Measurements from ENCODE around the gene AKT2. TPM values are rescaled to one million over a fixed set of nuclear protein-coding genes. Genes with fewer than 3 reads are reported as not detected.

AKT2 gene
- polyA plus RNA-seq, 1 donor from 2014 or later = 131 TPM

DNA sequence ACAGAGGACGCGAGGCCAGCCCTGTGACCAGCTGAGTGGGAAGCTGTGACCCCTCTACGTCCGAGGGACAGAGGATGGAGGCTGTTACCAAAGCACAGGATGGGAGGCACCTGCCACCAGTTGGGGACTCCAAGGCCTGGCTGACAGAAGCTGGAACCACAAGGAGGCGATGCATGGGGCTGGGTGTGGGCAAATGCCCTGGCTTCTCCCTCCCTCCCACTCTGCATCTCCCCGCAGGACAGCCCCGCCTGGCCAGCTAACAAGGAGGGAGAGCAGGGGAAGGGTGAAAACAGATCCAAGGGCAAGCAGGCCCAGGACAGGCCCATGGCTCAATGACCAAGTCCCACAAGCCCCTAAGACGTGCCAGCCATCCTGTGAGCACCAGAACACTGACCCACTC, 28.6 kb downstream of the AKT2 start:
- Histone ChIP-seq H3F3A (ENCODE audit: insufficient read depth, low read length, poor library complexity, severe bottlenecking) (no peaks in the 10 kb centered on the region), H3K27ac (ENCODE audit: low read length) (no peak overlapping the region), H3K9me2 (ENCODE audit: insufficient read depth, low read length) (no peaks in the 10 kb centered on the region), H4K20me1 (ENCODE audit: insufficient read depth) (no peaks in the 10 kb centered on the region), H3K4me2 (ENCODE audit: low read length) (no peak overlapping the region), H3K4me3 (ENCODE audit: low read length) (no peak overlapping the region), H3K27me3 (ENCODE audit: insufficient read depth, low read depth, low read length) (no peaks in the 10 kb centered on the region), H3K9me3 (ENCODE audit: low read length) (no peaks in the 10 kb centered on the region), H3K79me2 (replicated peaks; ENCODE audit: insufficient read depth, low read length) (no peaks in the 10 kb centered on the region), H3K36me3 (ENCODE audit: insufficient read depth, low read length) (no peaks in the 10 kb centered on the region), H2AFZ (ENCODE audit: low read depth, low read length) (no peak overlapping the region), H3K9ac (ENCODE audit: low read length) (no peak overlapping the region)
- TF ChIP-seq MXI1 (conservative IDR thresholded peaks at IDR 0.05; ENCODE audit: poor library complexity, severe bottlenecking) (no peak), EP300 (conservative IDR thresholded peaks at IDR 0.05; ENCODE audit: poor library complexity, severe bottlenecking) (no peak), RAD21 (conservative IDR thresholded peaks at IDR 0.05) (no peak), SMC3 (conservative IDR thresholded peaks at IDR 0.05; ENCODE audit: poor library complexity) (no peak), POLR2AphosphoS5 (IDR thresholded peaks at IDR 0.05) (no peak), TAF1 (IDR thresholded peaks at IDR 0.05; ENCODE audit: low read depth) (no peak), EZH2 (IDR thresholded peaks at IDR 0.05; ENCODE audit: borderline replicate concordance, insufficient read depth, low read length, poor library complexity, severe bottlenecking) (no peak)
- TF ChIP-seq, protein P1, sequence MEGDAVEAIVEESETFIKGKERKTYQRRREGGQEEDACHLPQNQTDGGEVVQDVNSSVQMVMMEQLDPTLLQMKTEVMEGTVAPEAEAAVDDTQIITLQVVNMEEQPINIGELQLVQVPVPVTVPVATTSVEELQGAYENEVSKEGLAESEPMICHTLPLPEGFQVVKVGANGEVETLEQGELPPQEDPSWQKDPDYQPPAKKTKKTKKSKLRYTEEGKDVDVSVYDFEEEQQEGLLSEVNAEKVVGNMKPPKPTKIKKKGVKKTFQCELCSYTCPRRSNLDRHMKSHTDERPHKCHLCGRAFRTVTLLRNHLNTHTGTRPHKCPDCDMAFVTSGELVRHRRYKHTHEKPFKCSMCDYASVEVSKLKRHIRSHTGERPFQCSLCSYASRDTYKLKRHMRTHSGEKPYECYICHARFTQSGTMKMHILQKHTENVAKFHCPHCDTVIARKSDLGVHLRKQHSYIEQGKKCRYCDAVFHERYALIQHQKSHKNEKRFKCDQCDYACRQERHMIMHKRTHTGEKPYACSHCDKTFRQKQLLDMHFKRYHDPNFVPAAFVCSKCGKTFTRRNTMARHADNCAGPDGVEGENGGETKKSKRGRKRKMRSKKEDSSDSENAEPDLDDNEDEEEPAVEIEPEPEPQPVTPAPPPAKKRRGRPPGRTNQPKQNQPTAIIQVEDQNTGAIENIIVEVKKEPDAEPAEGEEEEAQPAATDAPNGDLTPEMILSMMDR (IDR thresholded peaks at IDR 0.05; ENCODE audit: poor library complexity, severe bottlenecking) = no peak
- TF ChIP-seq, protein P2, sequence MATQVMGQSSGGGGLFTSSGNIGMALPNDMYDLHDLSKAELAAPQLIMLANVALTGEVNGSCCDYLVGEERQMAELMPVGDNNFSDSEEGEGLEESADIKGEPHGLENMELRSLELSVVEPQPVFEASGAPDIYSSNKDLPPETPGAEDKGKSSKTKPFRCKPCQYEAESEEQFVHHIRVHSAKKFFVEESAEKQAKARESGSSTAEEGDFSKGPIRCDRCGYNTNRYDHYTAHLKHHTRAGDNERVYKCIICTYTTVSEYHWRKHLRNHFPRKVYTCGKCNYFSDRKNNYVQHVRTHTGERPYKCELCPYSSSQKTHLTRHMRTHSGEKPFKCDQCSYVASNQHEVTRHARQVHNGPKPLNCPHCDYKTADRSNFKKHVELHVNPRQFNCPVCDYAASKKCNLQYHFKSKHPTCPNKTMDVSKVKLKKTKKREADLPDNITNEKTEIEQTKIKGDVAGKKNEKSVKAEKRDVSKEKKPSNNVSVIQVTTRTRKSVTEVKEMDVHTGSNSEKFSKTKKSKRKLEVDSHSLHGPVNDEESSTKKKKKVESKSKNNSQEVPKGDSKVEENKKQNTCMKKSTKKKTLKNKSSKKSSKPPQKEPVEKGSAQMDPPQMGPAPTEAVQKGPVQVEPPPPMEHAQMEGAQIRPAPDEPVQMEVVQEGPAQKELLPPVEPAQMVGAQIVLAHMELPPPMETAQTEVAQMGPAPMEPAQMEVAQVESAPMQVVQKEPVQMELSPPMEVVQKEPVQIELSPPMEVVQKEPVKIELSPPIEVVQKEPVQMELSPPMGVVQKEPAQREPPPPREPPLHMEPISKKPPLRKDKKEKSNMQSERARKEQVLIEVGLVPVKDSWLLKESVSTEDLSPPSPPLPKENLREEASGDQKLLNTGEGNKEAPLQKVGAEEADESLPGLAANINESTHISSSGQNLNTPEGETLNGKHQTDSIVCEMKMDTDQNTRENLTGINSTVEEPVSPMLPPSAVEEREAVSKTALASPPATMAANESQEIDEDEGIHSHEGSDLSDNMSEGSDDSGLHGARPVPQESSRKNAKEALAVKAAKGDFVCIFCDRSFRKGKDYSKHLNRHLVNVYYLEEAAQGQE (IDR thresholded peaks at IDR 0.05; ENCODE audit: borderline replicate concordance) = no peak

DNA sequence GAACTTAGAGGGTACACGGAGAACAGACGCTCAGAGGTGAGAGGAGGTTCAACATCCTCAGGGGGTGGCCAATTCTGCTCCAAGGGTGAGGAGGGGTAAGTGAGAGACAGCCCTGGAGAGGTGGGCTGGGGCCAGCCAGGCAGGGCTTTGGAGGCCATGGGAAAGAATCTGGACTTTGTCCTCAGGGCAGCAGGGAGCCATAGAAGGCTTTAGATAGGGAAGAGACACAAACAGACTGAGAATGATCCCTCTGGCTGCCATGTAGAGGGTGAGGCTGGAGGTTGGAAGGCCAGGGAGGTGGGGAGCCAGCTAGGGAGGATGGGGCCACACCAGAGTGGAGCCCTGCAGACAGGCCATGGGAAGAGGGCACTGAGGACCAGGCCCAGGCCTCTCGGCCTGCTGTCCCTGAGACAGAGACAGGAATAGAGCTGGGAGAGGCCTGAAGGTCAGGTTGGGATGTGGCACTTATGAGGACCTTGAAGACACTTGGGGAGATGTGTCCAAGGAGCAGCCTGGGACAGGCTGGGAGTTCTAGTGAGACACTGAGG, 29.5 kb downstream of the AKT2 start:
- no peaks in the 10 kb centered on the region for H3K79me2 ChIP-seq (replicated peaks; ENCODE audit: insufficient read depth, low read length)

More for the DNA sequence above, 29.5 kb downstream of the AKT2 start:
- no peaks in the 10 kb centered on the region for H3K9me2 ChIP-seq (ENCODE audit: insufficient read depth, low read length)
- no peak overlapping the region for H3K27ac ChIP-seq (ENCODE audit: low read length)
- no peaks in the 10 kb centered on the region for H3F3A ChIP-seq (ENCODE audit: insufficient read depth, low read length, poor library complexity, severe bottlenecking)
- no peaks in the 10 kb centered on the region for H3K9me3 ChIP-seq (ENCODE audit: low read length)
- no peak overlapping the region for H3K9ac ChIP-seq (ENCODE audit: low read length)
- H3K27me3 ChIP-seq (ENCODE audit: insufficient read depth, low read depth, low read length) = no peaks in the 10 kb centered on the region
- H2AFZ ChIP-seq (ENCODE audit: low read depth, low read length) = no peak overlapping the region
- no peak overlapping the region for H3K4me3 ChIP-seq (ENCODE audit: low read length)
- no peak for TF ChIP-seq TAF1 (IDR thresholded peaks at IDR 0.05; ENCODE audit: low read depth)
- TF ChIP-seq POLR2AphosphoS5 (IDR thresholded peaks at IDR 0.05) = no peak
- no peak for TF ChIP-seq EP300 (conservative IDR thresholded peaks at IDR 0.05; ENCODE audit: poor library complexity, severe bottlenecking)
- H3K36me3 ChIP-seq (ENCODE audit: insufficient read depth, low read length) = no peaks in the 10 kb centered on the region
- no peak overlapping the region for H3K4me2 ChIP-seq (ENCODE audit: low read length)
- no peaks in the 10 kb centered on the region for H4K20me1 ChIP-seq (ENCODE audit: insufficient read depth)

Data from neural cell (in vitro differentiated cells).